K562 (cell line): ENCODE data around the gene DAGLB. TPM values are rescaled to one million over a fixed set of nuclear protein-coding genes. Genes with fewer than 3 reads are reported as not detected.

ENCODE experiments used
- ATAC-seq: fragments of 200-7000 bp; cut with Tn5 transposase; 3 replicates; pipeline ENCODE4 v1.9.1; 2020; ENCODE audit warnings: moderate library complexity
- BruUV-seq: library from RNA; stranded (reverse); fragments of 400-500 nt; replicated peaks from 2 replicates; lab custom pipeline; 2021; lab: Mats Ljungman, UMichigan
- CTCF ChIA-PET: fragments of 300-600 bp; formaldehyde crosslinking; extraction: SDS; loops from one replicate; lab custom pipeline; 2021; ENCODE audit warnings: low intra/inter-chr PET ratio; lab: Yijun Ruan, JAX
- POLR2A ChIA-PET: fragments of 300-600, 350-650 bp; sonication (Branson Sonifier 250); formaldehyde crosslinking; extraction: SDS; loops from one replicate; lab custom pipeline; 2021; ENCODE audit warnings: antibody characterized with exemption, inconsistent platforms; lab: Yijun Ruan, JAX
- DNase-seq, 4 experiments: peaks; one replicate each; pipeline versions ENCODE4 v3.0.0 to v3.0.0-alpha.2; 2011 to 2018; ENCODE audit warnings: low spot score in 3 of 4, mixed read lengths in 3 of 4; ENCODE audit errors: extremely low read depth in 1 of 4
- FAIRE-seq: peaks from 2 replicates; lab custom pipeline; 2011; peaks lifted over from hg19 to GRCh38; lab: Jason Lieb, UNC
- H2AFZ ChIP-seq: 2 replicates; pipeline ENCODE4 v1.6.0; 2011; ENCODE audit warnings: low read depth, low read length, control low read depth, inconsistent platforms
- H3K27ac ChIP-seq: fragments of 200-600 bp; 3 replicates; pipeline ENCODE4 v1.8.0; 2011; ENCODE audit warnings: low read depth, mild to moderate bottlenecking, control low read depth, inconsistent platforms, low read length, moderate library complexity, mixed read lengths; ENCODE audit errors: extremely low read depth
- H3K27me3 ChIP-seq, 2 experiments: fragments of 300-600 bp in 1 of 2; 2 replicates in 1 of 2; 3 replicates in 1 of 2; pipeline versions ENCODE4 v1.6.0 to v1.8.0; 2011; ENCODE audit warnings: inconsistent platforms in 2 of 2, low read length in 2 of 2, mild to moderate bottlenecking in 1 of 2, mixed read lengths in 1 of 2, moderate library complexity in 1 of 2; ENCODE audit not compliant: control insufficient read depth in 2 of 2, insufficient read depth in 2 of 2
- H3K36me3 ChIP-seq: fragments of 300-600 bp; 3 replicates; pipeline ENCODE4 v1.8.0; 2011; ENCODE audit warnings: mild to moderate bottlenecking, low read length, inconsistent platforms; ENCODE audit not compliant: control insufficient read depth, insufficient read depth
- H3K4me1 ChIP-seq, 2 experiments: fragments of 200-600 bp in 1 of 2; replicated peaks in 1 of 2; 2 replicates in 1 of 2; 3 replicates in 1 of 2; pipeline versions ENCODE4 v1.5.1 to v1.8.0; 2011; ENCODE audit warnings: inconsistent platforms in 2 of 2, low read length in 2 of 2, mild to moderate bottlenecking in 1 of 2, mixed read lengths in 1 of 2, moderate library complexity in 1 of 2; ENCODE audit not compliant: control insufficient read depth in 2 of 2, insufficient read depth in 2 of 2
- H3K4me2 ChIP-seq: 2 replicates; pipeline ENCODE4 v1.6.1; 2011; ENCODE audit warnings: low read length, control low read depth, inconsistent platforms, mixed read lengths; ENCODE audit not compliant: insufficient read depth
- H3K4me3 ChIP-seq: fragments of 200-600 bp; sonication (generic), shearing (Covaris generic); 2 replicates; pipeline ENCODE4 v1.5.1; 2016; ENCODE audit warnings: control low read depth, inconsistent platforms
- H3K79me2 ChIP-seq: fragments of 200-600 bp; 3 replicates; pipeline ENCODE4 v1.8.0; 2011; ENCODE audit warnings: low read length, inconsistent platforms; ENCODE audit not compliant: control insufficient read depth, insufficient read depth
- H3K9ac ChIP-seq, 2 experiments: 2 replicates each; pipeline versions ENCODE4 v1.6.0 to v1.6.1; 2011; ENCODE audit warnings: low read depth in 2 of 2, low read length in 2 of 2, control low read depth in 1 of 2, inconsistent platforms in 1 of 2, mild to moderate bottlenecking in 1 of 2, mixed read lengths in 1 of 2; ENCODE audit not compliant: insufficient read depth in 1 of 2
- H3K9me1 ChIP-seq: one replicate; pipeline ENCODE4 v1.6.0; 2011; ENCODE audit warnings: inconsistent platforms, mild to moderate bottlenecking, low read length, moderate library complexity; ENCODE audit not compliant: control insufficient read depth, insufficient read depth
- H3K9me3 ChIP-seq: replicated peaks from 2 replicates; pipeline ENCODE4 v1.5.1; 2011; ENCODE audit warnings: low read depth, low read length, inconsistent platforms; ENCODE audit not compliant: control insufficient read depth, insufficient read depth
- H4K20me1 ChIP-seq: replicated peaks from 2 replicates; pipeline ENCODE4 v1.6.1; 2011; ENCODE audit warnings: low read length, inconsistent platforms, mixed read lengths; ENCODE audit not compliant: control insufficient read depth, insufficient read depth
- DNMT1 ChIP-seq: fragments of 450-650 bp; IDR thresholded peaks from 2 replicates; pipeline ENCODE4 v1.6.1; 2016; ENCODE audit warnings: antibody characterized with exemption, mild to moderate bottlenecking
- E4F1 ChIP-seq: fragments of 250-450 bp; sonication (Bioruptor Pico); IDR thresholded peaks from 2 replicates; pipeline ENCODE4 v1.5.0; 2021; ENCODE audit warnings: mild to moderate bottlenecking, borderline replicate concordance
- FOSL1 ChIP-seq: fragments of 200-800 bp; sonication (Bioruptor generic); conservative IDR thresholded peaks from 2 replicates; pipeline ENCODE4 v1.6.1; 2016; ENCODE audit warnings: missing genetic modification characterization, missing compliant biosample characterization
- GABPA ChIP-seq: fragments of 200-800 bp; sonication (Bioruptor generic); conservative IDR thresholded peaks from 2 replicates; pipeline ENCODE4 v1.6.1; 2016; ENCODE audit warnings: low read depth, missing genetic modification characterization, missing compliant biosample characterization
- KAT8 ChIP-seq: fragments of 450-650 bp; IDR thresholded peaks from 2 replicates; pipeline ENCODE4 v1.6.1; 2016; ENCODE audit warnings: low read depth, mild to moderate bottlenecking
- NFYB ChIP-seq: IDR thresholded peaks from 2 replicates; pipeline ENCODE4 v1.6.1; 2011; ENCODE audit warnings: mild to moderate bottlenecking, moderate library complexity; ENCODE audit not compliant: insufficient read length; ENCODE audit errors: extremely low read depth
- ZNF175 ChIP-seq: fragments of 200-800 bp; sonication (Bioruptor generic); IDR thresholded peaks from 2 replicates; pipeline ENCODE4 v1.6.1; 2016; ENCODE audit warnings: low read depth, mild to moderate bottlenecking, missing genetic modification characterization, missing compliant biosample characterization
- ZNF277 ChIP-seq: fragments of 250-450 bp; sonication (Bioruptor Pico); IDR thresholded peaks from 2 replicates; pipeline ENCODE4 v1.8.0; 2022; ENCODE audit warnings: inconsistent platforms, mild to moderate bottlenecking, moderate library complexity, borderline replicate concordance
- ZNF584 ChIP-seq: fragments of 200-800 bp; sonication (Bioruptor generic); IDR thresholded peaks from 2 replicates; pipeline ENCODE4 v1.6.1; 2016; ENCODE audit warnings: low read depth, mild to moderate bottlenecking, missing genetic modification characterization, missing compliant biosample characterization
- WGBS: fragments of 100-300 bp; shearing (Covaris generic); methylation state at CpG from one replicate; pipeline ENCODE4 v1.1.6; 2016; ENCODE audit warnings: low coverage, mixed read lengths; ENCODE audit not compliant: insufficient coverage; ENCODE audit errors: missing lambda C conversion rate; 5-methylcytosine and 5-hydroxymethylcytosine counted together
- in situ Hi-C: fragments of 300-500 bp; cut with MboI; formaldehyde crosslinking; loops from 4 replicates; pipeline ENCODE4 v1.15.0; 2018; ENCODE audit warnings: inconsistent platforms, mixed read lengths
- intact Hi-C: fragments of 100-400 bp; cut with micrococcal nuclease; formaldehyde crosslinking; loops from 2 replicates; pipeline ENCODE4 v1.14.2; 2022
- polyA plus RNA-seq, 8 experiments: library from polyadenylated mRNA; depleted of rRNA in 4 of 8; stranded (reverse) in 5 of 8; unstranded in 3 of 8; fragments of >200 nt; fragmentation: Nextera tagmentation in 2 of 8; fragmentation: Illumina TruSeq in 1 of 8; extraction: Ambion mirVana in 2 of 8; extraction: Trizol in 1 of 8; gene quantifications; 2 replicates each; pipeline versions ENCODE4 v1.2.1 to v1.2.3, GENCODE V29; 2011 to 2014; ENCODE audit warnings: inconsistent platforms in 1 of 8, missing spikeins in 1 of 8
- total RNA-seq, 7 experiments: library from RNA; depleted of rRNA in 6 of 7; stranded (reverse); fragments of >200 nt in 6 of 7; fragmentation: Illumina TruSeq in 2 of 7; extraction: Trizol in 2 of 7; gene quantifications; 2 replicates each; pipeline versions ENCODE4 v1.2.1 to v1.2.3, GENCODE V29; 2011 to 2021; ENCODE audit warnings: low replicate concordance in 1 of 7
- TF ChIP-seq, protein P1 (sequence below): fragments of 250-450 bp; sonication (Bioruptor Pico); IDR thresholded peaks from 2 replicates; pipeline ENCODE4 v1.8.0; 2022; ENCODE audit warnings: inconsistent platforms

Gene DAGLB
- total and polyA plus RNA-seq, 9 of the 15 experiments (the other 6 are each of a cell fraction or from before 2014, with no cell fraction given), result 0.92 to 16.4 (median 9.3) TPM

DNA sequence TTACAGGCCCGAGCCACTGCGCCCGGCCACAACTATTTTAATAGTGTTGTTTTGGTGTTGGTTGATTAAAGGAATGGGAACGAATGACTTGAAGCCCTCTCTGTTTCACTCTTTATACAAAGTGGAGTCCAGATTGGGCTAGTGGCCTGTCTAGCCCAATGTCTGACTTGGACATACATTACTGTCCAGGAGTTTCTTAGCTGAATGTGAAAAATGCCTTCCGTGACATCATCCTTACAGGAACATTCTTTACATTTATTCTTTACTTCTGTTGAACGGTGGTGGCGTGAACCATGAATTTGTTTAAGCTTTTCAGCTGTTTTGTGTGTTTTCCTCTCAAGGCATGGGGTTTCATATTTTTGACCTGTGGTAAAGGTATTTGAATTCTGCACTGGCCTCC lies 67.9 kb downstream of the DAGLB start:
- TF ChIP-seq FOSL1 (tag), result no peak
- TF ChIP-seq ZNF175, result no peak
- TF ChIP-seq, protein P1, sequence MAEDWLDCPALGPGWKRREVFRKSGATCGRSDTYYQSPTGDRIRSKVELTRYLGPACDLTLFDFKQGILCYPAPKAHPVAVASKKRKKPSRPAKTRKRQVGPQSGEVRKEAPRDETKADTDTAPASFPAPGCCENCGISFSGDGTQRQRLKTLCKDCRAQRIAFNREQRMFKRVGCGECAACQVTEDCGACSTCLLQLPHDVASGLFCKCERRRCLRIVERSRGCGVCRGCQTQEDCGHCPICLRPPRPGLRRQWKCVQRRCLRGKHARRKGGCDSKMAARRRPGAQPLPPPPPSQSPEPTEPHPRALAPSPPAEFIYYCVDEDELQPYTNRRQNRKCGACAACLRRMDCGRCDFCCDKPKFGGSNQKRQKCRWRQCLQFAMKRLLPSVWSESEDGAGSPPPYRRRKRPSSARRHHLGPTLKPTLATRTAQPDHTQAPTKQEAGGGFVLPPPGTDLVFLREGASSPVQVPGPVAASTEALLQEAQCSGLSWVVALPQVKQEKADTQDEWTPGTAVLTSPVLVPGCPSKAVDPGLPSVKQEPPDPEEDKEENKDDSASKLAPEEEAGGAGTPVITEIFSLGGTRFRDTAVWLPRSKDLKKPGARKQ (CRISPR knock-in tag), result no peak
- no peak for TF ChIP-seq DNMT1
- TF ChIP-seq KAT8, result no peak
- TF ChIP-seq GABPA (tag), result no peak
- no peak for TF ChIP-seq NFYB
- no peak for TF ChIP-seq E4F1
- no peak for TF ChIP-seq ZNF277 (CRISPR knock-in tag)
- TF ChIP-seq ZNF584, result no peak
- Histone ChIP-seq H3K4me2 (no peak overlapping the region), H3K27ac (no peak overlapping the region; the same call in 2 of the 3 replicates), H3K9me3 (no peaks in the 10 kb centered on the region), H3K4me1 (peaks cover 28 to 42% of the 10 kb centered on the region in 2 experiments; a peak in 4 of 5 replicates), H3K79me2 (peaks cover 99% of the 10 kb centered on the region), H3K4me3 (no peak overlapping the region), H3K9ac (peak overlapping the region in 1 of 2 experiments; percentile 28; a peak in 1 of 4 replicates), H3K9me1 (no peaks in the 10 kb centered on the region), H3K27me3 (no peaks in the 10 kb centered on the region), H4K20me1 (peaks cover 63% of the 10 kb centered on the region), H3K36me3 (peaks cover 43% of the 10 kb centered on the region), H2AFZ (no peak overlapping the region)
- DNase-seq (no peak), FAIRE-seq (peak; percentile 54), ATAC-seq (no peak)
- CTCF ChIA-PET, result no interaction called here
- BruUV-seq, result no TSS peak
- in situ Hi-C loops, result no loop called here
- POLR2A ChIA-PET, result no interaction called here
- intact Hi-C loops, result no loop called here
- 80% methylated on average over 6 of the region's 7 CpGs for WGBS
